Mucosa of descending colon (tissue), 3 donors: ENCODE data around the gene EYA3. TPM values are rescaled to one million over a fixed set of nuclear protein-coding genes. Genes with fewer than 3 reads are reported as not detected.

Experiments
- ATAC-seq: fragments of 200-7000 bp; cut with Tn5 transposase; one replicate; pipeline ENCODE4 v1.9.1; 2020; ENCODE audit warnings: mild to moderate bottlenecking, moderate library complexity
- DNase-seq, 3 donors: peaks; one replicate each; pipeline ENCODE4 v3.0.0-alpha.2; 2020
- H3K36me3 ChIP-seq: fragments of 200-600 bp; one replicate; pipeline ENCODE4 v1.8.0; 2021; ENCODE audit warnings: low read depth, mild to moderate bottlenecking
- H3K4me1 ChIP-seq: fragments of 200-600 bp; one replicate; pipeline ENCODE4 v1.8.0; 2021; ENCODE audit warnings: low read depth, mild to moderate bottlenecking
- H3K4me3 ChIP-seq: fragments of 200-600 bp; one replicate; pipeline ENCODE4 v1.8.0; 2021; ENCODE audit warnings: mild to moderate bottlenecking
- H3K9me3 ChIP-seq: fragments of 200-600 bp; one replicate; pipeline ENCODE4 v1.8.0; 2021; ENCODE audit warnings: mild to moderate bottlenecking
- CTCF ChIP-seq: fragments of 200-600 bp; IDR thresholded peaks from one replicate; pipeline ENCODE4 v1.8.0; 2022; ENCODE audit warnings: antibody characterized with exemption, mild to moderate bottlenecking
- intact Hi-C, 2 donors: fragments of 100-400 bp; cut with DNase I in 1 of 2; cut with micrococcal nuclease in 1 of 2; formaldehyde crosslinking; loops; one replicate each; pipeline versions ENCODE4 v1.11.0 to v1.11.1; 2022; cut with DNase I, micrococcal nuclease
- total RNA-seq, 3 donors: library from RNA; stranded (reverse); fragmentation: NEBNext Ultra II Directional in 2 of 3; extraction: Animal tissue kit (Norgen Biotek cat#: 25700) in 2 of 3; gene quantifications; one replicate each; pipeline versions ENCODE4 v1.2.1 to v1.2.4, GENCODE V29; 2021 to 2023
- donor health status: DM: no; HTN: no; CAD: no; lungs with moderate emphysema.
- donor health status: DM: no; HTN: no; CAD: no.
- donor health status: DM: no; HTN: yes; CAD: no.

The EYA3 gene
- total RNA-seq, 3 donors from 2014 or later = 19.2 to 22.8 (median 19.9) TPM

- H3K4me3 ChIP-seq = no peak overlapping the region
- no peaks in the 10 kb centered on the region for H3K4me1 ChIP-seq
- ATAC-seq (no peak), DNase-seq (no peak)
- no peak for TF ChIP-seq CTCF
- H3K9me3 ChIP-seq = no peaks in the 10 kb centered on the region
- H3K36me3 ChIP-seq = no peaks in the 10 kb centered on the region
- intact Hi-C loops = no loop called here
Measured at GRCh38 chr1:28028873-28029654, 59.3 kb downstream of the EYA3 start.

GRCh38 chr1:28027660-28028059 is 60.8 kb downstream of the EYA3 start:
- H3K36me3 ChIP-seq = no peaks in the 10 kb centered on the region
- intact Hi-C loops = no loop called here
- H3K9me3 ChIP-seq = no peaks in the 10 kb centered on the region
- DNase-seq = no peak
- H3K4me1 ChIP-seq = no peaks in the 10 kb centered on the region
- H3K4me3 ChIP-seq = no peak overlapping the region
- no peak for ATAC-seq
- TF ChIP-seq CTCF = no peak

- ATAC-seq (no peak), DNase-seq (no peak)
- no peak overlapping the region for H3K4me3 ChIP-seq
- no peaks in the 10 kb centered on the region for H3K4me1 ChIP-seq
- intact Hi-C loops = no loop called here
- H3K9me3 ChIP-seq = no peaks in the 10 kb centered on the region
- no peaks in the 10 kb centered on the region for H3K36me3 ChIP-seq
- TF ChIP-seq CTCF = no peak
Measured at GRCh38 chr1:28027238-28027637, 61.2 kb downstream of the EYA3 start.

- TF ChIP-seq CTCF = no peak
- H3K4me1 ChIP-seq = no peaks in the 10 kb centered on the region
- no peak overlapping the region for H3K4me3 ChIP-seq
- no peak for DNase-seq
- H3K9me3 ChIP-seq = no peaks in the 10 kb centered on the region
- no peak for ATAC-seq
- intact Hi-C loops = no loop called here
- H3K36me3 ChIP-seq = no peaks in the 10 kb centered on the region
Measured at GRCh38 chr1:28026329-28026728, 62.1 kb downstream of the EYA3 start.

- DNase-seq (no peak), ATAC-seq (no peak)
- intact Hi-C loops = no loop called here
- TF ChIP-seq CTCF = no peak
- Histone ChIP-seq H3K4me3 (no peak overlapping the region), H3K9me3 (no peaks in the 10 kb centered on the region), H3K4me1 (no peaks in the 10 kb centered on the region), H3K36me3 (no peaks in the 10 kb centered on the region)
Measured at GRCh38 chr1:28021064-28021463, 67.3 kb downstream of the EYA3 start.
